NCI-H2227 treated with DMSO at 0.1 percent for 48 hours (cell line): Measurements from ENCODE around the gene ZNF324.
"Not testable (repeated sequence)": the region's sequence is repeated elsewhere in the genome, so short reads cannot be mapped to it uniquely, and the experiment has no call there.

ENCODE experiments used
- DNase-seq: peaks from one replicate; lab custom pipeline; 2025; lab: John Stamatoyannopoulos, UW

Gene ZNF324

DNA sequence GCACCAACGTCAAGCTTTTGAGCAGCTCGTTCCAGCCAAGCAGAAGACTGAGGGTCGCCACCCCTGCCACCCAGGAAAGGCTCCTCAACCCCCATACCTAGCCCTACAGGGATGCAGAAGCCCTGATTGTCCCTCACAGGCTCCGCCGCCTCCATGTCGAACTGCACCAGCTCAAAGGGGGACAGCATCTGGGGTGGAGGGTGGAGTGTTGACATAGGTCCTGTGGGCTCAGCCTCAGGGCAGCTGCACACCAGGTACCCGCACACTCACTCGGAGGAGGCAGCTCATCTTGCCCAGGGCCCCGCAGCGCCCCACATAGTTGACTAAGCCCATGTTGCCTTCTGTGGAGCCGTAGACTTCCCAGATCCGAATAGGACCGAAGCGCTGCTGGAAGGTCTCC, 33.4 kb downstream of the ZNF324 start:
- no peak for DNase-seq

DNA sequence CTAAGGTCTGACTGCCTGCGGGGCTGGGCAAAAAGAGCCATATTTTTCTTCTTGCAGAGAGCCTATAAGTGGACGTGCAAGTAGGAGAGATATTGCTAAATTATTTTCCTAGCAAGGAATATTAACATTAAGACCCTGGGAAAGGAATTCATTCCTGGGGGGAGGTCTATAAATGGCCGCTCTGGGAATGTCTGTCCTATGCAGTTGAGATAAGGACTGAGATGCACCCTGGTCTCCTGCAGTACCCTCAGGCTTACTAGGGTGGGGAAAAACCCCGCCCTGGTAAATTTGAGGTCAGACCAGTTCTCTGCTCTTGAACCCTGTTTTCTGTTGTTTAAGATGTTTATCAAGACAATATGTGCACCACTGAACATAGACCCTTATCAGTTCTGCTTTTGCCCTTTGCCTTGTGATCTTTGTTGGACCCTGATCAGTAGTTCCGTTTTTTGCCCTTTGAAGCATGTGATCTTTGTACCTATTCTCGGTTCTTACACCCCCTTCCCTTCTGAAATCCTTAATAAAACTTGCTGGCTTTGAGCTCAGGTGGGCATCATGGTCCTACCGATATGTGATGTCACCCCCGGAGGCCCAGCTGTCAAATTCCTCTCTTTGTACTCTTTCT, 40.8 kb downstream of the ZNF324 start:
- DNase-seq = not testable (repeated sequence)

GRCh38 chr19:58509731-58510083, 42.8 kb downstream of the ZNF324 start:
- no peak for DNase-seq

- DNase-seq = no peak
Observed at GRCh38 chr19:58510084-58510862, 43.4 kb downstream of the ZNF324 start.

DNA sequence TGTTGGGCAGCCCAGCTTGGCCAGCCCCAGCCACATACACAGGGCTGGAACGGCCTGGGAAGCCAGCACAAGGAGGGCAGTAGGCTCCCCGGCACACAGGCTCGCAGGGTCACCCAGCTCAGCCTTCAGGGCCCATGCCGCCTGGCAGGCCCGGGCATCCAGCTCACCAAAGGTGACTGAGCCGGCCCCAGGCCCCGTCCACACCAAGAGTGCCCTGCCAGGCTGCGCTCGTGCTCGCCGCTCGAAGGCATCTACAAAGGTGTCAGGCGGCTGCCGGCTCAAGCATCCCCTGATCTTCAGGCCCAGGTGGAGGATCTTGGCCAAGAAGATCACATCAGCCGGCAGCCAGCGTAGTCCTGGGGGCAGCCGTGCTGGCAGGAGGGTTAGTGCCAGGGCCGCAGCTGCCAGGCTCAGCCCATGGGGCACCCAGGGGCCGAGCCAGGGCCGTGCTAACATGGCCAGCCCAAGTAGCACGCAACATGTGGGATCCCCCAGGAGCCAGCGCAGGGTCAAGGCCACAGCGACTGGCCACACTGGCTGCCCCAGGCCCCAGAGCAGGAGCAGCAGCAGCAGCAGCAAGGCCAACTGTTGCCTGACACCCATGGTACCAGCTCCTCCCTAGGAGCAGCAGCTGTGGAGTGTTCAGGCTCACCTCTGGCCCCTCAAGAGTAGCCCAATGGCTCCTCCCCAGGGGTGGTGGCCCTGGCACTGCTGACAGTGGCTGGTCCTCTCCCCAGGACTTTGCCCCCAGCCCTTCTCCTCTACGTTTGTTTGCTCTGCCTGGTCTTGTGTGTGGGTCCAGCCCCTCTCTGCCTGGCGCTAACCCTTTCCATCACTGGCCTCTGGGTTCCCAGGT, 44.7 kb downstream of the ZNF324 start, which contains the start of gene SLC27A5:
Gene SLC27A5 (minus strand): TSS at position 640 of the 856 bp plus-strand sequence. CDS start 37 bp downstream, at position 603.
- DNase-seq = no peak

GRCh38 chr19:58513213-58513693, 46.4 kb downstream of the ZNF324 start:
- no peak for DNase-seq

GRCh38 chr19:58513694-58514563, 47.0 kb downstream of the ZNF324 start:
- DNase-seq = peak; percentile 99

GRCh38 chr19:58514564-58515022, 47.7 kb downstream of the ZNF324 start:
- no peak for DNase-seq

DNA sequence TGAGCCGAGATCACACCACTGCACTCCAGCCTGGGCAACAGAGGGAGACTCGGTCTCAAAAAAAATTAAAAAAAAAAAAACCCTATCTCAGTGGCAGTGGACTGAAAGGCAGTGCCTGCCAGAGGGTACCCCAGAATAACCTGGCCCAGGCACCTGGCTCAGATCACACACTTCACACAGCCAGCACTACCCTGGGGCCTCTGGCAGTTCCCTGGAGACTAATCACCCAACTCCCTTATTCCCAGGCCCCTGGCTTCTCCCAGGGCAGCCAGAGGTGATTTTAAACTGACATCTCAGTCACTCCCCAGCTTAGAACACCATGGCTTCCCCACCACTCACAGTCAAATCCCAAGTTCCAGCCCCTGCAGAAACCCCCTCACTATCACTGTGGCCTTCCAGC, 48.4 kb downstream of the ZNF324 start:
- DNase-seq = no peak

GRCh38 chr19:58516246-58516836, 49.5 kb downstream of the ZNF324 start:
- DNase-seq = no peak

- DNase-seq = no peak
Observed at GRCh38 chr19:58516964-58517833, 50.3 kb downstream of the ZNF324 start.

- DNase-seq = no peak
Observed at GRCh38 chr19:58518256-58519086, 51.6 kb downstream of the ZNF324 start.

GRCh38 chr19:58519087-58519354, 52.1 kb downstream of the ZNF324 start:
- DNase-seq = peak; percentile 91

DNA sequence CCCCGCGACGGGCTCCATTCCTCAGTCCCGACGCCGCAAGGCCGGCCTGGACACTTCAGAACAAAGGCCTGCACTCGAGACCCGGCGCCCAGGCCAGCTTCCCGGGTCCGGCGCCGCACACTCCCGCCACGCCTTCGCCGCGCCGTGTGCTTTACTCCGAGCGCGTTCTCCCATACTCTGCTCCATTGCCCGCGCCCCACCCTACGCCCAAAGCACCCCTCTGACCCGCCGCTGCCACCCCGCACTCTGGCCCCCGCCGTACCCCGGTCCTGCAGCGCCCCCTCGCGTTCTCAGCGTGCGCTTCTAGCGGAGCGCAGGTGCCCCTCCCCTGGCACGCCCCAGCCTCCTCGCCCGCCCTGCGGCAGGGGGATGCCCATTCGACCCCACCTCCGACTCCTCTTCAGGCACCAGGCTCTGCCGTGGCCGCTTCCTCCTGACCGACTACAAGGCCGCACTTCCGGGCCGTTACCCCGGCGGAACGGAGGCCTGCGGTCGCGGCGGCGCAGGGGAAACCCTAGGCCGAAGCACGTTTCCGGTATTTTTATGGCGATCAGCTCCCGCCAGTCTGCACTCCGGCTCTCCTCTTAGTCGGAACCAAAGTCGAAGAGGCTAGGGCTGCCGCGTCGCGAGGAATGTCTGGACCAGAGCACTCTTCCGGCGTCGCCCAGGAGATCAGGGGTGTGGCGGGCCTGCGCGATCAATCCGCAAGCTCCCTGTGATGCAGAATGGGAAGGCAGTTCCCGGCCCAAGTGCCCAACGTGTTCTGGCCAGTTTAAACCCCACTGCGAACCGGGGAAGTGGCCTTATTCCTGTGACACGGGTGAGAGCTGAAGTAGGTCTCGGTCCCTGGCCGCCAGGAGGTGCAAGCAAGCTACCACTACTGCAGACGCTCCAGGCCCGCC, 52.7 kb downstream of the ZNF324 start, which contains the start of gene ZBTB45:
Gene ZBTB45 (minus strand): TSS at position 456 of the 902 bp plus-strand sequence. CDS start 2,137 bp downstream, outside the sequence.
- peak; percentile 100 for DNase-seq

DNA sequence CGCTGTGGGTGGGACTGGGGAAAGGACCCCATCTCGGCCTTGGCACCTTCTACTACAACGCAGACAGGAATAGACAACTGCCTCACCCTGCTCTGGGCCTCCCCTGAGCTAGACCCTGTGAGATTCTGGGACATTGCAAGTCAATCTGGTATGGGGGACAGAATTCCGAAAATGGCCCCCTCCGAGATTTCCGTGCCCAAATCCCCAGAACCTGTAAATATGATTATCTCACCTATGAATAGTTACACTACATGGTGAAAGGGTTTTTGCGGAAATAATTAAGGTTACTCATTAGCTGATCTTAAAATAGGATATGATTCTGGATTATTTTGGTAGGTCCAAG, 53.3 kb downstream of the ZNF324 start:
- no peak for DNase-seq

DNA sequence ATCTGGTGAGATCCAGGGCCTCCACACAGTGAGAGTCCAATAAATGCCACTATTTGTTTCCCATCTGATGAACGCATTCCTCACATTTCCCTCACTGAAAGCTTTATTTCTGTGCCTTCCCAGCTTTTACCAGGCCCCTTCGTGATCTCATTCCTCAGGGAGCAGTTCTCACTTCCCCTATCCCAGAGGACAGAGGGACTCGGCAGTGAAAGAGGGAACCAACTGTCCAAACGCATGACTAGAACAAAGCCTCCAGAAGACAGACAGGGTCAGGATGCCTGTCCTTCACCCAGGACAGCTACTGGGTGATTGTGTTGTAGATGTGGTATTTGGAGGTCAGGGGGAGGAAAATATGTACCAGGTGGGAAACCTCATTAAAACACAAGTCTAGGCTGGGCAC, 54.8 kb downstream of the ZNF324 start:
- no peak for DNase-seq

- DNase-seq = no peak
Observed at GRCh38 chr19:58522709-58523108, 55.8 kb downstream of the ZNF324 start.
